ENCODE data around the gene CDK10.

DNA sequence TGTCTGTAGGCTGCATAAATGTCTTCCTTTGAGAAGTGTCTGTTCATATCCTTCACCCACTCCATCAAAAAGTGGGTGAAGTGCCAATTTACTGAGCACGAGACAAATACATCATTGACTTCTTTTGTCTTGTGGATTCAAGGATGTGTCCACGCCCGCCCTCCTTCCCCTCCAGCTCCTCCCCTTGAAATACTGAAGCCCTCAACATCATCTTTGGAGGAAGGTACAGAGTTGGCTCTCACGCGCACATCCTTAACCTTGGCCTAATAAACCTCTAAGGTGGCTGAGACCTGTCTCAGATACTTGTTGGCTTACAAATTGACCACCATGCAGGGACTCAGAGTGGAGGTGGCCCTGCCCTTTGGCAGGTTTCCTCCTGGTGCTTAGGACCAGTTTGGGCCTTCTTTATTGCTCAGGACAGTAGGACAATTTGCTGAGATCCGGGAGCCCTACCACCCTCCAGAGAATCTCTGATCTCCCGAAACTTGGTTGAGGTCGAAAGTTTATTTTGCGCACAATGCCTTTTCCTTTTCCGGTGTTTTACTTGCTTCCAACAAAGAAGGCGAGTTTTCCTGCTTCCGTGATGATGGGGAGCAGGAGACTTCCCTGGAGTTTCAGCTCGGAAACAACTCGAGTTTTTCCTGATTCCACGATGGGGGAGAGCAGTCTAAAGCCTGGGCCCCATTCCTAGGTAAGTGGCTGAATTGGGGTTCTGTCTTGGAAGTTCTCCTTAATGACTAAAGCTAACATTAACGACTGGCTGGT lies 14.1 kb upstream of the CDK10 start:
- TF ChIP-seq, protein P1, sequence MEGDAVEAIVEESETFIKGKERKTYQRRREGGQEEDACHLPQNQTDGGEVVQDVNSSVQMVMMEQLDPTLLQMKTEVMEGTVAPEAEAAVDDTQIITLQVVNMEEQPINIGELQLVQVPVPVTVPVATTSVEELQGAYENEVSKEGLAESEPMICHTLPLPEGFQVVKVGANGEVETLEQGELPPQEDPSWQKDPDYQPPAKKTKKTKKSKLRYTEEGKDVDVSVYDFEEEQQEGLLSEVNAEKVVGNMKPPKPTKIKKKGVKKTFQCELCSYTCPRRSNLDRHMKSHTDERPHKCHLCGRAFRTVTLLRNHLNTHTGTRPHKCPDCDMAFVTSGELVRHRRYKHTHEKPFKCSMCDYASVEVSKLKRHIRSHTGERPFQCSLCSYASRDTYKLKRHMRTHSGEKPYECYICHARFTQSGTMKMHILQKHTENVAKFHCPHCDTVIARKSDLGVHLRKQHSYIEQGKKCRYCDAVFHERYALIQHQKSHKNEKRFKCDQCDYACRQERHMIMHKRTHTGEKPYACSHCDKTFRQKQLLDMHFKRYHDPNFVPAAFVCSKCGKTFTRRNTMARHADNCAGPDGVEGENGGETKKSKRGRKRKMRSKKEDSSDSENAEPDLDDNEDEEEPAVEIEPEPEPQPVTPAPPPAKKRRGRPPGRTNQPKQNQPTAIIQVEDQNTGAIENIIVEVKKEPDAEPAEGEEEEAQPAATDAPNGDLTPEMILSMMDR (IDR thresholded peaks at IDR 0.05; ENCODE audit: insufficient read depth, low read length) = no peak
- TF ChIP-seq POLR2AphosphoS5 (IDR thresholded peaks at IDR 0.05; ENCODE audit: low read depth) = no peak
- no peak for TF ChIP-seq SPI1 (IDR thresholded peaks at IDR 0.05; ENCODE audit: borderline replicate concordance, low read depth)
- no peak for TF ChIP-seq GABPA (IDR thresholded peaks at IDR 0.05; ENCODE audit: low read depth)
